ENCODE data around the gene ORC3.

- TF ChIP-seq EZH2 (IDR thresholded peaks at IDR 0.05; ENCODE audit: low read length, unreplicated experiment): no peak
- TF ChIP-seq CTCF (conservative IDR thresholded peaks at IDR 0.05; ENCODE audit: low read depth, low read length): no peak
- TF ChIP-seq EZH2phosphoT487 (IDR thresholded peaks at IDR 0.05; ENCODE audit: borderline replicate concordance, low read length): no peak
Measured at GRCh38 chr6:87633851-87634250, 43.9 kb downstream of the ORC3 start.

Data from PC-3 (cell line).